Activated CD4-positive, alpha-beta T cell treated with anti-CD3 and anti-CD28 coated beads, Interleukin-2, amount 50 U/mL, for 16 hours (primary cell): ENCODE results near the gene CCDC13.
"Not testable (repeated sequence)": the region's sequence is repeated elsewhere in the genome, so short reads cannot be mapped to it uniquely, and the experiment has no call there.

ENCODE experiments used
- DNase-seq: peaks from one replicate; pipeline ENCODE4 v3.0.0-alpha.2; 2020

The CCDC13 gene

GRCh38 chr3:42772670-42773408 is at the start of gene CCDC13:
Gene CCDC13, minus strand, starts transcription at chr3:42773253. Its CDS starts 14,908 bp downstream, at chr3:42758345.
- peak; percentile 92 for DNase-seq

DNA sequence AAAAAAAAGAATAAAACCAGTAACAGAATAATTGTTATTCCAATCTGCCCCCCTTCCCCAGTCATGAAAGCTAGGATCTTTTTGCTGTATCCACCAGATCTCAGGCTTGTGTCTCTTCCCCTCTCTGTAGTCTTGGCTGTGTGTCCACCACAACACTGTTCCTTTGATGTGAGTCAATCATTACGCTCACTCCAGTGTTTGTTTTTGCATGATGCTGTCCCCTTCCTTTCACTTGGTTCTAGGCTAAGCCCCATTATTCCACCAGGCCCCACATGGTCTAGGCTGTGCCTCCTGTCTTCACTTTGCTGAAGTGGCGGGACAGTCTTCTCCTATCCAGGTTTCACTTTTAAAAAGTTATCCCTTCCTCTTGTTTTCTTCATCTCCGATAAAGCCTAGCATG is 49.8 kb upstream of the CCDC13 start:
- no peak for DNase-seq

DNA sequence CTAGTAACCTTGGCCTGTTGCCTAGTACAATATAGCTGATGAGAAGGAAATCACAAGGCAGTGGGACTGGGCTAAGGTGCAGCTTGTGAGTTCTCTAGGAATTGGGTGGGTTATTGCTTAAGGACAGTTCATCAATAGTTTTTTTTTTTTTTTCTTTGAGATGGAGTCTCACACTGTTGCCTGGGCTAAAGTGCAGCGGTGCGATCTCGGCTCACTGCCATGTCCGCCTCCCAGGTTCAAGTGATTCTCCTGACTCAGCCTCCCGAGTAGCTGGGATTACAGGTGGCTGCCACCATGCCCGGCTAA is 47.6 kb upstream of the CCDC13 start:
- no peak for DNase-seq

DNA sequence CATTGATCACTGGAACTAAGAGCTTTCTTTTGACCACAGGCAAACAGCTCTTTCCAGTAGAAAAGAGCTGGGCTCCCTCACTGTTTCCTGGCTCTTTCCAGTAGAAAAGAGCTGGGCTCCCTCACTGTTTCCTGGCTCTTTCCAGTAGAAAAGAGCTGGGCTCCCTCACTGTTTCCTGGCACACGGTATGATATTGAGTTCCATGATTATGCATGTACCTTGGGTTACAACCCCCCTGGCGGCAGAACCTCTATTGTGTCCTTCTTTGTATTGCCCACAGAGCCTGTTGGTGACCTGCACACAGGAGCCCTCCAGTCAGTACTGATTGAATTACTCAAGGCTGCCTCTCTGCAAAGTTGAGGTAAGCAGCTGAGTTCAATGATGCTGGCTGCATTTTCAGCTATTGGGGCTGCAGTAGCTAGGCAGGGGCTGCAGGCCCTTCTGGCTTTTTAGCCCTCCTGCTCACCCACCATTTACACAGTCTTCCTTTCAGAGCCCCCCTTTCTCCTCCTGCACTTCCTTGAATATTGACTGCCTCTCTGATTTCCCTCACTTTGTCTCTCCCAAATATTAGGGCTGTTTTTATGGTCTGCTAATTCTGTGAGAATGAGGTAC is 46.4 kb upstream of the CCDC13 start:
- DNase-seq: no peak

DNA sequence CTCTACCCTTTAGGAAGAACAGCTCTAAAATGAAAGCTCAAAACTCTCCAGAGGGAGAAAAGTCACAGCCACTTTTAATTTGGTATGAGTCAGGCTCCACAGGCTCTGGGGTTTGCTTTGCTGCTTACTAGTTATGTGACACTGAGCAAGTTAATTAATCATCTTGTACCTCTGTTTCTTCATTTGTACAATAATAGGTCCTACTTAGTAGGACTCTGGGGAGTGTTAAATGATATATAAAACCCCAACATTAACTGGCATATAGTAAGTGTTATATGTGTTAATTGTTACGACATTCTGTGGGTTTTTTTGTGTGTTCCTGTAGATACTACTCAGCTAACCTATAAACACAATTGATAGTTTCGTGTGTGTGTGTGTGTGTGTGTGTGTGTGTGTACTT is 42.8 kb upstream of the CCDC13 start:
- no peak for DNase-seq

DNA sequence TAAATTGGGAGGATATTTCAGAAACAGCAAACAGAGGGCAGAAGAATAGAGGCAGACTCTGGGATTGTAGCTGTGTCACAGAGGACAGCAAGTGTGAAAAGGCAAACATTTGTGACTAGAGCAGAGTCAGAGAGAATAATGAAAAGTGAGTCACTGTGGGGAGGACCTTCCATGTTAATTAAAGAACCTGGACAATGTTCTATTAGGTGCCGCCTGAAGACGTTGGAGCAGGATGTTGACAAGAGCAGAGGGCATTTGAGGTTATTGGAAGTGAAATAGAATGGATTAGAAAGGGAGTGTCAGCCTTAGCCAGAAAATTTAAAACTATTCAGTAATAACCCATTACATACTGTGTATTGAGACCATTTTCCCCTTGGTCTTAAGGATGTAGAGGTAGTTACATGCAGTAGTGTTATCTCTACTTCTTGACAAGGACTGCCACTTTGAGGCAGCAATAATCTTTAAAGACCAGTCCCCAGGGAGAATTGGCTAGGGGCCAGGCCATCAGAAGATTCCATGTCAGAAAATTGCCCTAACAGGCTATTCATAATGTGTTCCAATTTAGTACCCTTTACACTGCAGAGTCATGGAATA is 42.0 kb upstream of the CCDC13 start:
- no peak for DNase-seq

DNA sequence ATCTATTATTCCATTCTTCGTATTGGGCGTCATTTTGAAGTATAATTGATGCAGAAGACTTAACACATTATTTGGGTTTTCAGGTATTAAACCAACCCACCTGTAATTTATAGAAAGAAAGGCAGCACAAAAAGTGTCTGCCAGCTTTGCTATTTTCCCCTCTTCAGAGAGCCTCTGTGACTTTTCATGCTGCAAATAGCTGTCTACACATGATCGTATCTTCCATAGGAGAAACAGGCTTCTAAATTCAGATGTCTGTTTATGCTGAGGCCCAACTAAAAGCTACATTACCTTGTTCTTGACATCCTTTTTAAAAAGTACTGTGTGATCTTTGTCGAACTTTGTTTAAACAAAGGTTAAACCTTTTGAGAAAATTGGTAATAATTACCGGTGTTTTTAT is 41.2 kb upstream of the CCDC13 start:
- DNase-seq: no peak

DNA sequence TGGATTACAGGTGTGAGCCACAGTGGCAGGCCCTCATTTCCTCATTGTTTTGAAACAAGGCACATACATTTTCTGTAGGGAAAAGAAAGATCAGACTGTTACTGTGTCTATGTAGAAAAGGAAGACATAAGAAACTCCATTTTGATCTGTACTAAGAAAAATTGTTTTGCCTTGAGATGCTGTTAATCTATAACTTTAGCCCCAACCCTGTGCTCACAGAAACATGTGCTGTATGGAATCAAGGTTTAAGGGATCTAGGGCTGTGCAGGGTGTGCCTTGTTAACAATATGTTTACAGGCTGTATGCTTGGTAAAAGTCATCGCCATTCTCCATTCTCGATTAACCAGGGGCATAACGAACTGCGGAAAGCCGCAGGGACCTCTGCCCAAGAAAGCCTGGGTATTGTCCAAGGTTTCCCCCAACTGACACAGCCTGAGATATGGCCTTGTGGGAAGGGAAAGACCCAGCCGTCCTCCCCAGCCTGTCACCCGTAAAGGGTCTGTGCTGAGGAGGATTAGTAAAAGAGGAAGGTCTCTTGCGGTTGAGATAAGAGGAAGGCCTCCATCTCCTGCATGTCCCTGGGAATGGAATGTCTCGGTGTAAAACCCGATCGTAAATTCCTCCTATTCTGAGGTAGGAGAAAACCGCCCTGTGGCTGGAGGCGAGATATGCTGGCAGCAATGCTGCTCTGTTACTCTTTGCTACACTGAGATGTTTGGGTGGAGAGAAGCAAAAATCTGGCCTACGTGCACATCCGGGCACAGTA is 38.2 kb upstream of the CCDC13 start:
- DNase-seq: not testable (repeated sequence)

GRCh38 chr3:42810706-42811105 is 37.7 kb upstream of the CCDC13 start:
- not testable (repeated sequence) for DNase-seq

DNA sequence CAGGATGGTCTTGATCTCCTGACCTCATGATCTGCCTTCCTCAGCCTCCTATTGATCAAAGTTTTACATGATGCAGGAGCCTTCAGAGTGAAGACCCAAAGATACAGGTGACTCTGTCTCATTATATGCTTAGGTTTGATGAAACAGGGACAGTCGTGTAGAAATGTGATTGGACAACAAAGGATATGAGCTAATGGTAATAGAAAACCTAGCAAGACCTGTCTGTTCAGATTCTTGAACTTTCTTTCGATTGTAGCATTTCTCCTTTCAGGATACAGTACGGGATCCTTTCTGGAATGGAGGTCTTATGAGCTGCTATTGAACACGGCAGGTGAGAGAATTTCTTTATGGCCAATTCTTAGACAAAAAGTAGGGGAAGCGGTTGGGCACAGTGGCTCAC is 36.1 kb upstream of the CCDC13 start, which contains the start of gene ACKR2:
ACKR2 (plus strand) TSS at position 244 of the 400 bp plus-strand sequence. CDS start 55,058 bp downstream, outside the sequence.
- no peak for DNase-seq

DNA sequence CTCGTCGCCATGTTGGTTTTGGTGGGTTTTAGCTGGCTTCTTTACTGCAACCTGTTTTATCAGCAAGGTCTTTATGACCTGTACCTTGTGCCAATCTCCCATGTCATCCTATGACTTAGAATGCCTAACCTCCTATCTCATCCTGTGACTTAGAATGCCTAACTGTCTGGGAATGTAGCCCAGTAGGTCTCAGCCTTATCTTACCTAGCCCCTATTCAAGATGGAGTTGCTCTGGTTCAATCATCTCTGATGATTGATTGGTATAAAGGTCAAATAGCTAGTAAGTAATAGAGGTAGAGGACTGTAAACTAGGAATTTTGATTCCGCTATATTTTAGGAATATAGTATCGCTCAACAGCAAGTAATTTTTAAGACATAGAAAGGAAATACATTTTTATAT is 34.9 kb upstream of the CCDC13 start:
- DNase-seq: no peak

- no peak for DNase-seq
Measured at GRCh38 chr3:42805141-42805821, 32.2 kb upstream of the CCDC13 start.

DNA sequence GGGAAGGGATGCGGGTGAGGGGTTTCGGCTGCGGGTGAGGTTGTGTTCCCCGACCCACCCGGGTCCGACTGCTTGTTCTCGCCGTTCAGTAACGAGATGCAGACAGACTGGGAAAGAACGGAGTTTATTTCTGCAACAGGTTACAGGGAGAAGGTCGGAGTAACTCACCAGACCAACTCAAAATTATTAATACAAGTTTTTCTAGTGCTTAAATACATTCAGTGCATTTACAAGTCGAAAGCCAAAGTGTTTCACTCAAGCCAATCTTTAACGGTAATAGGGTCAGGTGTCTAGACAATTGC is 31.7 kb upstream of the CCDC13 start:
- no peak for DNase-seq

DNA sequence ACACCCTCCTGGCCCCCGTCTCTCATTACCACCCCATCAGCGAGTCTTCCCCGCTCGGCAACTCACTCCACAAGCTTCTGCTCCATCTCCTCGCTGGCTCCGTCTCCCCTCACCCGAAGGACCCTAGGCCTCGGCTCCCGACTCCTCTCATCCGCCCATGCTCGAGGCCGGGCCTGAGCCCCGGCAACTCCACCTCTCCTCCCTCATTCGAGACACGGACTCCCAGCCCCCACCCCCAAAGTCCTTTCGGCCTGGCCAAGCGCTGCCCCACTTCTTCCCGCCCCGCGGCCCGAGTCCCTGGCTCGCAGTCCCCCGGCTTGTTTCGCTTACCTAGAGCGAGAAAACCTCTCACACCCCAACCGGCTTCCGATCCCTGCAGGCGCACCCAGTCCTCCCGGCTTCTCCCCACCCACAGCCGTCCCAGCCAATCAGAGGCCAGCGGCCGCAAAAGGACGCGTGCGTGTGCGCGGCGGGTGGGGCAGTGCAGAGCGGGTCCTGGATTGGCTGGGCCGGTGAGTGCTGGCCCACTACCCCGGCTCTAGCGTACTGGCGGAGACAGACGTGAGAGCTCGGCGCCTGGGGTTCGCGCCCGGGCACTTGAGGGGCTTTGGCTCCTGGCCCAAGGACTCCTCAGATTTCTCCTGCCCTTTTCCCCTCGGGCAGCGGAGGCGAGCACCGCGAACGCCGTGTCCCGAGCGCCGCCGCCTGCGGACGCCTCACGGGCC is 31.2 kb upstream of the CCDC13 start, which contains the start of gene HIGD1A:
HIGD1A (minus strand) TSS at position 385 of the 725 bp plus-strand sequence. CDS start 10,237 bp downstream, outside the sequence.
- peak; percentile 97 for DNase-seq

DNA sequence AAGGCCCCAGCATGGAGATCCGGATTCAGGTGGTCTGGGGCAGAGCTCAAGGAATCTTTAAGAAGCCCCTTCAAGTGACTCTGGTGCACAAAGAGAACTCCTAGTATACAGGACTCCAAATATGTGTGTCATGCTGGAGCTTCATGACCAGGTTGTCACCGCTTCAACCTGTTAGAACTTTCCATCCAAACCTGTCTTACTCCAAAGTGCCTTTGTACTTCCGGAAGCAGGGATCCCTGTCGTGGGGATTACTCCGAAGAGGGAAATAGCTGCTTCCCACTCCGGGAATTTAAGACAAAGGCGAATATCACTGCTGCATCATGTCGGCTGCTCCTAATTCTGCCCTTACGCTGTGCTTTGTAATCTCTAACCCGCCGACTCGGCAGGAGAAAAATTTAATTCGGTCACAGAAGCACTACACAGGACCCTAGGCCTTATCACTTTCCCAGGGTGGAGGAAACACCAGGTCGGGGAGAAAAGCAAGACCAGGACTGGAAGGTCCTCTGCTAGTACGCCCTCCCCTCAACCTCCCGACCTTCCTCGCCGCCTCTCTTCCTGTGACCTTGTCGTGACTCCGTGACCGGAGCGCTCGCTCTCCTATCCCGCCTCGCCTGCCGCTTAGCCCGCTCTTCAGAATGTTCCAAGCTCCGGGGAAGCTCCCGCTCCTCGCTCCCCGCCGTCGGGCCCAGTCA is 30.5 kb upstream of the CCDC13 start:
- DNase-seq: peak; percentile 48

- no peak for DNase-seq
Measured at GRCh38 chr3:42802876-42803413, 29.9 kb upstream of the CCDC13 start.

DNA sequence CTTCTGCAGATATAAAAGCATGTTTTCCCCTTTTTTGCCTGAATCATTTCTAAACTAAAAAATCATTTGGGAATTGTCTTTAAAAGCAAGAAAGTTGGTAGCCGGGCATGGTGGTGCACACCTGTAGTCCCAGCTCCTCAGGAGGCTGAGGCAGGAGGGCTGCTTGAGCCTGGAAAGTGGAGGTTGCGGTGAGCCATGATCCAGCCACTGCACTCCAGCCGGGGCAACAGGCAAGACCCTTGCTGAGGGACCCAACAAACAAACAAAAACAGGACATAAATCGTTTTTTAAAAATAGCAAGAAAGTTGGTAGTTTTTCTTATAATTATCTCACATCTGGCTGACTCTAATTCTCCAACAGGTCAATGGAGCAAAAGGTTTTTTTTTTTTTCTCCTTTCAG is 28.7 kb upstream of the CCDC13 start:
- no peak for DNase-seq

DNA sequence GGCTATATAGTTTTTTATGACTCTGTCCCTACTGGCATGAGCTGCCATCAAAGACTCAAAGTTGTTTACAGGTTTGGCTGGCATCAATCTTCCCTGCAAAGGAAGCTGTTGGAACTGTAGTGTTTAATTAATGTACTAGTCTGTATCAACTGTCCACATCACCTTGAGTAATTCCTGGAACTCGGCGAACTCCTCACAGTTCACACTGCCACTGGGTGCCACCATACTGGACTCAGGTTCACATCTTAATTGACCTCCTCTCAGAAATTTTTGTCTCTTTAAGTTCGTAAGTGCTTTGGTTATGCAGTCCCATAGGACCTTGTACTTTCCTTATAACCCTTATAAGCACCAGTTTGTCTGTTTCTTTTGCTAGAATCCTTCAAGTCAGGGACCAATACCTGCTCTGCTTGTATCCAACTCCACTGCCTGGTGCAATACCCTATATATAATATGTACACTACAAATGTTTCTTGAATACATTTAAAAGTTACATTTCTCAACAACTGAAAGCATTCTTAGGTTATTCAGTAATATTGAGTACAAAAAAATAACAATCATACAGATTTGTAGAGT is 28.1 kb upstream of the CCDC13 start:
- no peak for DNase-seq

GRCh38 chr3:42800251-42800650 is 27.2 kb upstream of the CCDC13 start:
- DNase-seq: no peak

DNA sequence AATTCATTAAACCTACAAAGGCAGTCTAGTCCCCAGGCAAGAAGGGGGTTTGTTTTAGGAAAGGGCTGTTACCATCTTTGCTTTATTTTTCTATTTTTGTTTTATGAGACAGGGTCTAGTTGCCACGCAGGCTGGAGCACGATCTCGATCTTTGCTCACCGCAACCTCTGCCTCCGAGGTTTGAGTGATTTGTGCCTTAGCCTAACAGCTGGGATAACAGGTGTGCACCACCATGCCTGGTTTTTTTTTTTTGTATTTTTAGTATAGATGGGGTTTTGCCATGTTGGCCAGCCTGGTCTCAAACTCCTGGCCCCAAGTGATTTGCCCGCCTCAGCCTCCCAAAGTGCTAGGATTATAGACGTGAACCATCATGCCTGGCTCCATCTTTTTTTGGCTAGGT is 26.3 kb upstream of the CCDC13 start:
- DNase-seq: no peak

DNA sequence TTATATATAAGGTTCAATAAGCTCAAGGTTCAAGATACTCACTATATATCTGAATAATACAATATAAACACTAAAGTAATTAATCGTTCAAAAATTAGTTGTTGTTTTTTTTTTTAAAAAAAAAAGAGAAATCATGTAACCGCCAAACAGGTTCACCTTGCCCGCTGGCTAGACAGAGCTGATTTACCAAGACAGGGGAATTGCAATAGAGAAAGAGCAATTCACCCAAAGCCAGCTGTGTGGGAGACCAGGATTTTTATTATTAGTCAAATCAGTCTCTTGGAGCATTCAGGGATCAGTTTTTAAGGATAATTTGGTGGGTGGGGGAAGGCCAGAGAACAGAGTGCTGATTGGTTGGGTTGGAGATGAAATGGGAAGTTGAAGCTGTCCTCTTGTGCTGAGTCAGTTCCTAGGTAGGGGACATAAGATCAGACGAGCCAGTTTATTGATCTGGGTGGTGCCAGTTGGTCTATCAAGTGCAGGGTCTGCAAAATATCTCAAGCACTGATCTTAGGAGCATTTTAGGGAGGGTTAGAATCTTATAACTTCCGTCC is 23.4 kb upstream of the CCDC13 start:
- no peak for DNase-seq
